Measurements from ENCODE around the gene NTRK3.

NTRK3 gene

DNA sequence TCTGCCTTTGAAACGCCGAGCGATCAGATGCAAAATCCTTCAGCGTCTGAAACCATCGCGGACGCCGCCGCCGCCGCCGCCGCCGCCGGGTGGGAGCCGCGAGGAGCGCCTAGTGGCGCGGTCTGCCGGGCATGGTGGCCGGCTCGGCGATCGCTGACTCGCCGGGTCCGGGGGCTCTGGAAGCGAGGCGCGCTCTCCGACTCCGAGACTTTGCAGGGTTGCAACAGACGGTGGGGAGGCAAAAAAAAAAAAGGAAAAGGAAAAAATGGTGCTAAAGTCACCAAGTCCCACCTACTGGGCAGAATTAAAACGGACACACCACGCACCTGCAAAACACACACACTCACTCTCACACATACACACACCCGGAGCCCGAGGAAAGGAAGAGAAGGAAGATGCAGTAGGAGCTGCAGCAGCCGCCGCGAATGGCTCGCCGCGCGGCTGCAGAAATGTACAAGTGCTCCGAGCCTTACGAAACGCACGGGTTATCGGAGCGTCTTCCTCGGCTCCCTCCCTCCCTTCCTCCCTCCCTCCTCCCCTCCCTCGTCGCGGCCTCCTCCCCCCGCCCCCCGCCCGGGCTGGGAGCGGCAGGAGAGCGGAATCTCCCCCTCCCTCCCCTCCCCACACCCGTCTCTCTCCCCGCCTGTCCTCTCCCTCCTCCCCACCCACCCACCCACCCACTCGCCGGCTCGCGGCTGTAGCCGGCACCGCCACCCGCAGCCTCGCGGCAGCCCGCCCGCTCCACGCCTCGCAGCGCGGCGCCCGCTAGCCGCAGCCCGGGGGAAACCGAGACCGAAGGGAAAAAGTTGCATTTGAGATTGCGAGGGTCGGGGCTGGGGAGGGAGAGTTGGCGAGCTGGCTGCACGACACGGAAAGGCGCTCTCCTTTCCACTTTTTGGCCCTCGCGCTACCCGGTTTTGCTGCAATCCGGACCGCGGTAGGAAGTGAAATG lies at the start of gene NTRK3:
NTRK3 (minus strand) TSS at position 461 of the 952 bp plus-strand sequence. CDS start 586 bp downstream, outside the sequence.
- DNase-seq = peak in 1 of 3 donors; percentile 7

DNA sequence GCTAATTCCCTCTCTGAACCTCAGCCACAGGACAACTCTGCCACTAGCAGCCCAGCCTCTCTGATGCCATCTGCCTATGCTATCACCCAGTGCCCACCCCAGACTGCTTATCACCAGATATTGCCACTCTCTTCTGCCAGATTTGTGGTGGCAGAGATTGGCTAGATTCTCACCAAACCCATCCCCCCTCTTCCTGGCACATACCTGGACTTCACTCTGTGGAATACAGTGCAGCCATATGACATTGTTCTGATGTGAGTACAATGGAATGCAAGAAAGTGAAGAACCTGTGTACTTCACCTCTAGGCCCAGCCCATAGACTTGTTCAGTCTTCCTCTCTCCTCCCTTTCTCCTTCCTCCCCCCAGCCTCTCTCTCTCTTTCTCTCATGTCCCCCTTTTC lies 46.9 kb upstream of the NTRK3 start:
- DNase-seq = no peak

DNA sequence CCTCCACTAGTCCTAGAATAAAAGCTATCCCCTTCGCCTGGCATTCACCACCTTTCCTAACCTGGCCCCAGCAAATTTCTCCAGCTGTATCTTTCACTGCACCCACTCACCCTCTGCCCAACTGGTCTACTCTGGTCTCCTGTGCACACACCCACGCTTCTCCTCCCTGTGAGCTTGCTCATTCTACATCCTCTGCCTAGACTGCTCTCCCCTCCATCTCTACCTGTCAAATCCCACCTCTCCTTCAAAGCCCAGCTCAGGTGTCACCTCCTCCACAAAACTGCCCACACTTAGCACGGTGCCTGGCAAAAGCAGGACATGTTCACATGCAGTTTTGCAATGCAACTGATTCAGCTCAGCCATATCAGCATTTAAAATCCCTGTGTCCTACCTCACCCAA lies 45.8 kb upstream of the NTRK3 start:
- DNase-seq = no peak

DNA sequence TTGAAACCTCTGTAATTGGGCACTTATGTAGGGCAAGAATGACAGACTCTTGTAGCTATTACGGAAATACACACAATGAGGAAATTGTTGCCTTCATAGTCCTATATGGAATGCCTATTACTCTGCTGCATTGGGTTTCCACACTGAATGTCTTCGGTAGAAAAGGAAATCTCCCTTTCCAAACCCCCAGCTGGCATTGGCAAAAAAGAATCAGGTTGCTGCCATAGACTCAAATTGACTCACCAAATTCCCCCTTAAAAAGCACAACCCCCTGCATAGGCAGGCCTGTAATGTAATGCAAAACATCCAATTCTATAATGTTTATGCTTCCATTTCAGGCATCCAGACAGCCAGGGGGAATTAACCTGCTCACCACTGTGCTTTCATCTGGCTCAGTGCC lies 44.8 kb upstream of the NTRK3 start:
- no peak for DNase-seq

DNA sequence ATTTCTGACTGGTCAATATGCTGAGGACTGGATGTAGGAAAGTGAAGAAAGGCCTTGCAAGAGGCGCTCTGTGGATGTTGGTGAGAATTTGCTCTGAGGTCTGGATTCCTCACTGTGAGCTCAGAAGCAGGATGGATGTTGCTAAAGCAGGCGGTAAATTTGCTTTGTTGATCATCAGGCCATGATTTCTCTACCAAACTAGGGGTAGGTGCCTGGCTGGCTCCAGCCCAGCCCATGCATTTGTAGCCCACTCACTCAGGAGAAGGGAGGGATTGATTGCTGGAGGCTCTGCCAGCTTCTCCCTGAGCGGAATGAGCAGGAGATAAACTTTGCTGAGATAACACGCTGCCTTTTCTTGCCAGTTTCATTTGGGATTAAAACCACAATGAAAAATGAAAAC lies 44.3 kb upstream of the NTRK3 start:
- DNase-seq = no peak

DNA sequence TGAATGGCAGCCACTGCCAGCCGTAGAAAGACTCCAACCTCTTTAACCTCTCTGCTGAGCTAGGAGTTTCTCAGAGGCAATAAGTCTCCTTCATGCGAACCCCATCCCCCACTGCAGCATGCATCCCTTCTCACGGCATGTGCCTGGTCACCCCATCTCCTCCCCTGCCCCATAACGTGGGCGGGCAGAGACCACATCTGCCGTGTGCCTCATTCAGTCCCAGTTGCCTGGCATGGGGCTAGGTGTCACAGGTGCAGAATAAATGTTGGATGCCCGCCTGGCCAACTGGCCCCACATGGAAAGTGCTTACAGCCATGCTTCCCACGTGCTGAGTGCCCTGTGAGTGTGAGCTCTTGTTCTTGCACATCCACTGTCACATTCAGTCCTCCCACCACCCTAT lies 43.5 kb upstream of the NTRK3 start:
- no peak for DNase-seq

DNA sequence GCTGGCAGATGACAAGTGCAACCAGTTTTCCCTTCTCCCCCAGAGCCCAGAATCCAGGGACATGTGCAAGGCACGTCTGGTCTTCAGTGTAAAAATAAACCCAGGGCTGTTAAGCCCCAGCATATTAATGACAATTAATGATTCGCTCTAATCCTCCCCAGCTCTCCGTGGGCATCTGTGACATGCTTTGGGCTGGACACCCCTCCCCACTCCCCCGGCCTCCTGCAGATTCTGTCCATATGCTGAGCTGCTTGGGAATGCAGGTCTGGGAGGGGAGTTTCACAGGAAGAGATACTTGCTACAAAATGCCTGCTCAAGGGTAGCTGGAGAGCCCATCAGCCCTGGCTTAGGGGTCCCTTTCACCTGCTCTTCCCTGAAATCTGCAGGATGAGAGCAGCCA lies 43.0 kb upstream of the NTRK3 start:
- DNase-seq = no peak

DNA sequence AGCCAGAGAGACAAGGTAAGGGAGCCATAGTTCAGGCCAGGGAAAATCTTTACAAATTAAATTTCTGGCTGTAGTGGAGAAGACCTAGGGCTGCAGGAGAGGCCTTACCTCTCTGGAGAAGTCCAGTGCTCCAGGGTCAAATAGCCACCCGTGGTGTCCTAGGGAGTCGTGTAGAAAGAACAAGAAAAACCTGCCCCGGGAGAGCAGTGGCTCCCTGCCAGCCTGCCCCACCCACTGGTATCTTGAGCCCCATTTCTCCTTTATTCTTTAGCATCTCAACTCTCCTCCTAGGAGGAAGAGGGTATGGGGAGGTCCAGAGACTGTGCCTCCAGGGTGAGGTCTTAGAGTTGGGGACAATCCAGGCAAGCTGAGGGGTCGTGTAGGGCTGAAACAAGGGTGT lies 32.1 kb upstream of the NTRK3 start:
- no peak for DNase-seq

DNA sequence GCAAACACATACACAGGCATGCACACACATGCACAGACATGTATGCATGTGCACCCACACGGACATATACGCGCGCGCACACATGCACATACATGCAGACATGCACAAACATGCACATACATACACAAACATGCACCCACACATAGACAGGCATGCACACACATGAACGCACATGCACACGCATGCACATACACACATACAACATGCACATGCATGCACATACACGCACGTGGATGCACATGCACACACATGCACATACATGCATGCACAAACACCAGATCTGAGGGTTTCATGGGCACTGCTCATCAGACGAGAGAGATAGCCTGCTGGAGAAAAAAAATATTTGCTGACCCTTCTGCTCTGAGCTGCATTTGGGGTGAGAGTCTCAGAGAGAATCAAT lies 31.7 kb upstream of the NTRK3 start:
- no peak for DNase-seq

DNA sequence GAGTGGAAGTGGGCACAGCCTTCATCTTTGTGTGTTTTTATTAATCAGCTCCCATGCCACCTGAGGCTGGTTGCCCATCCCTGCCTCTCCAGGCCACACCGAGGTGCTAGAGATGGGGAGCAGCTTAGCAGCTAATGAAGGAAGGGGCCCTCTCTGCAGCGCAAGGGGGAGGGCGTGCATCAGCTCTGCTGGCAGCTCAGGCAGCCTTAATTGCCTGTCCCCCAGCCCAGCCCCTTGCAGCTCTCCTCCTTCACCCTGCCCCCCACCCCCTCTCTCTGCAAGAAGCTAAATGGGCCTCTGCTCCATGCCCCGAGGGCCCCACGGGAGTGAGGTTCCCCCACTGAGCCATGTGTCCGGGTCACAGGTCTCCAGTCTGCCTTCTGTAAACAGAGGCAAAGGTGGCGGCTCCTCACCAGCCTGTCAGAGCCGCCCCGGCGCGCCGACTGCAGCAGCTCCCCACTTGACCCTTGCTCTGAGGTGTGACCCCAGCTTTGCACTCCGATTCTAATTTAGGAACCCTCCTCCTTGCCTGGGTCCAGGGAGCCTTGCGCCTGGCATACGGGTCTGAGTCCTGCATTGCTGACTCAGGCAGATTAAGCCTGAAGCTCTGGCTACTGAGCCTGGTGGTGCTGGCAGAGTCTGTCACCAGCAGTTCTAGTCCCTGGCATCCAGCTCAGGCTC lies 27.9 kb upstream of the NTRK3 start:
- DNase-seq = no peak

DNA sequence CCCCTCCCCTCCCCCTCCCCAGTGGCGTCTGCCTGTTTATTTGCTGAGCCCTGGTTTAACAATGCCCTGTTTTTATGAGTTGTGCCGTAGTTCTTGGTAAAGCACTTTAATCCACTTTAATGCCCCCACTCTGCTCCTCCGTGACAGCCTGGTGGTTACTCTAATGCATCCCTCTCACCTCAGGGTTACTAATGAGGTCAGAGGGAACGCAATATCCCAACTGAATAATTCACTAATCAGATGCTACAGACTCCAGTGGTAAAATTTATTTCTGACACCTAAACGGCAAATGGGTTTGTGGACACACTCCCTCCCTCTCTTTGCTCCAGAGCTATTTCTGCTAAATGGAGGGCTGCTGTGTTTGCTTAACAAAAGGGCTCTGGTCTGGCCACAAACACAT lies 26.1 kb upstream of the NTRK3 start:
- DNase-seq = no peak

DNA sequence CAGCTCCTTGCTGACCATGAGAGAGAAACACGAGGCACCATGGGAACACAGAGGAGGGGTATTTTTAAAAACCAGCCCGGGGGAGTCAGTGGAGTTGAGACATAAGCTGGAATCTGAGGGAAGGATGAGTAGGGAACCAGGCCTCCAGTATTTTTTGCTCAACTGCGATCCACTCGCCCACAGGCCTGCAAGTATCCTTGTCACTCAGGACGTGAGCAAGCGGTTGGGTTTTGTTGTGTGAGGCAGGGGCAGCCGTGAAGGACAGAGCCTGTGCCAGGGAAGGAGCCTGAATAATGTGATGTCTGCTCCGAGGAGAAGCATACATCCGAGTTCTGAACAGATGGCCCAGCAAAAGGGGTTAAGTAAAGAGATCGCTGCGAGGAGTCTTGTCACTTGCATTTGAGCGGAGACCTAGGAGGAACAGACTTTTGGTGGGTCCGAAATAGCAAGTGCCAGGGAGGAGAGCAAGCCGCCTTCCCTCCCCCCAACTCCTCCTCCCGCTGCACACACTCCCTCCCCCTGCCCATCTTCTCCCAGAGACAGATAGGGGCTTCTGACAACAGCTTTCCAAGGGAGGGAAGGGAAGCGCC lies 20.4 kb upstream of the NTRK3 start:
- DNase-seq = no peak

DNA sequence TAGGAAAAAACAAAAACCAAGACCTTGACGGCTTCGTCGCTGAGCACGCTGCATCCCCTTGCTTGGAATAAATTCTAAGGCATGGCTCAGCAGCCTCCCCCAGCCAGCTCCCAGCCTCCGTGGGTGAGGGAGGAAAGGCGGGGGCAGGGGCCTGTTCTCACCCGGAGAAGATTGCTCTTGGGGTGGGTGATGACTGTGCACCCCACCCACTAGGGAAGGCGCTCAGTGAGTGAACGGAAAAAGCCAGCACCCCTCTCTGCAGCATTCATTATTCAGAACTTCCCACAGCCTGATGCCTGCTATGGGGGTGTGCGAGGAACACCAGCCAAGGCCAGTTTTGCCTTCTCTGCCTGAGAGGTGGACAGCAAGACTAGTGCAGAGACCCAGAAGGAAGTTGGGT lies 19.3 kb upstream of the NTRK3 start:
- DNase-seq = no peak

DNA sequence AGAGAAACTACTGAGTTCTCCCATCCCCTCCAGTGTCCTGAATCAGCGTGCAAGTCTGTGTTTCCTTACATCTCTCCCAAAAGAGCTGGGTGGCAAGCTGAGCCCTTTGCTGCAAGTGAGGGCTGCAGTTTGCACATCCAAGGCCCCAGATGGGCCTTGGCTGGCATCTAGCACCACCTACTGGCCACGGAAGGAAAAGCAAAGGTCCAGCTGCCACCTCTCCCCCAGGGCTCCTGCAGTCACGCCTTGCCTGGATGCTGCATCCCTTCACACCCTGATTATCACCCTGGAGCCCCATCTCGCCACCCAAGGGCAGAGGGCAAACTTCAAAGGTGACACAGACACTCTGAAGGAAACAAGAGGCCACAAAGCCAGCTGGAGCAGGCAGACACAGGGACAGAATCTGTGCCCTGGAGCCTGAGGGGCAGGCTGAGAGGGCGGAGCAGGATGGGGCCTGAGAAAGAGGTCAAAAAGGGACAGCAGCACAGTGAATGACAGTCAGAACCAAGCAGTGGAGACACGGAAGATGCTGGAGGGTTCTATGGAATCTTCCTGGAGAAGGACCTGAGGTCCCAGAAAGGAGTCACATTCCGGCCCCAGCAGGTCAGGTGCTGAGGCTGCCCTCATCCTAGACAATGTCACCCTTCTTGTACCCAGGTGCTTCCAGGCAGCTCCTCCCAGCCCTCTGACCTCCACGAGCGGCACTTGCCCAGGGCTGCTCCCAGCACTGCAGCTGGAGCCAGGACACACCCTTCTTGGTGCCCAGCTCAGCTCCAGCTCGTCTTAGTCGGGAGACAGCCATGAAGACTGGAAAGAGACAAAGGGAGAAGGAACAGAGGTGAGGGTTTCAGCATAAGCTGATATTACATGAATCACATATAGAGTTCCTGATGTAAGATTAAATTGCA lies 18.3 kb upstream of the NTRK3 start:
- DNase-seq = peak; percentile 50 to 68 (median 65)

DNA sequence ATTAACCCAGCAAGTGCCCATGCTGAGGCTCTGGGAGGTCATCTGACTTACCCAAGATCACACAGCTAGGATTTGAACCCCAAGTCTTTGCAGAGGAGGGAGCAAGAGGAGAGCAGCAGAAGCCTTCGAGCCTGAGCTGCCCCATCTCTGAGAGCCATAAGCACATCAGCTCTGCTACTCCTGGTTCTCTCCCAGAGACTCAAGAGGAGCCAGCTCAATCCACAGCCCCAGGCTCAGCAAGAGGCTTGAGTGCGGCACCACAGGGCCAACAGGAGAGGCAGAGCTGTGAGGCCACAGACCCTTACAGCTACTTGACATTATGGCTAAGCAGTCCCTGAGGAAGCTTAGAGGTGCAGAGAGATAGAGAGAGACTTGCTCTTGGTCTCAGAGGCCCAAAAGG lies 15.9 kb upstream of the NTRK3 start:
- no peak for DNase-seq

DNA sequence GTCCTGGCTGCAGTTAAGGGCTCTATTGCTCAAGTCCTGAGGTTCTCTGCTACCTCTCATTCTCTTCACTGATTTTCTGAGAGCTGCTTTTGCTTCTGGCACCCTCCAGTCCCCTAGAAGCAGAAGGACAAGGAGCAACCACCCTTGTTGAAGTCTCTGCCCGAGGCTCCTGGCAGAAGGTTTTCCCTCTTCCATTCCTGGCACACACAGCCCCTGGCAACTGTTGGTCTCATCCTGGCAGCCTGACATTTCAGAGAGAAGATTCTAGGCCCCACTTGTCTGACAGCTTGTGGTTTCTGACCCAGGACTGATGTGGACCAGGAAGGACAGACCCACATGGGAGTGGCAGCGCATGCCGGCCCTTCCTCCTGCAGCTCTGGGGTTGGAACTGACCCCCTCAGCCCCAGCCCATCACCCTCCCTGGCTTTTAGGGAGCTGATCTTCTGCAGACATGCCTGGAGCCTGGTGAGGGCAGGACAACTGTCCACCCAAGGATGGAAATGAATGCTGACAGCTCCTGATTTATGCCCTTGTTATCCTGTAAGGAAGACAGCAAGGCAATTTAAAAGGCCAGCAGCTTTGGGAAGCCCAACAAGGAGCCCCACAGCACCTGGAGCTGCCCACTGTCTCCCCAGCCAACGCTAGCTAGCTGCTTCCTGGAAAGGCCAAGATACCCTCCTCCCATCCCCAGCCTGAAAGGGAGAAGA lies 13.0 kb upstream of the NTRK3 start:
- DNase-seq = no peak

DNA sequence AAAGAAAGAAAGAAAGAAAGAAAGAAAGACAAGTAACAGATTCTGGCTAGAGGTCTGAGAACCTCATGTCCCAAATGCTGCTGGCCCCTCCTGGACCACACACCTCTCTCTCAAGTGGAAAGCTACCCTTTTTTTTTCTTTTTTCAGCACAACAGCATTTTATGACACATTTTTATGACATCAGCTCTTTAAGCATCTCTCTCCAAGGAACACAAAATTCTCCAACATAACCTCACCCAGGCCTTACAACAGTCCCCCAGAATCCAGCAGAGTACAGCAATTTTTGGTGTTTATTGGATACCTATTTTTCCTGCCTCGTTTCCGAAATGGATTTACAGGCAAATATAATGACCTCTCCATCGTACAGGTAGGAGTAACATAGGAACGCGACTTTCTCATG lies 11.2 kb upstream of the NTRK3 start:
- no peak for DNase-seq

DNA sequence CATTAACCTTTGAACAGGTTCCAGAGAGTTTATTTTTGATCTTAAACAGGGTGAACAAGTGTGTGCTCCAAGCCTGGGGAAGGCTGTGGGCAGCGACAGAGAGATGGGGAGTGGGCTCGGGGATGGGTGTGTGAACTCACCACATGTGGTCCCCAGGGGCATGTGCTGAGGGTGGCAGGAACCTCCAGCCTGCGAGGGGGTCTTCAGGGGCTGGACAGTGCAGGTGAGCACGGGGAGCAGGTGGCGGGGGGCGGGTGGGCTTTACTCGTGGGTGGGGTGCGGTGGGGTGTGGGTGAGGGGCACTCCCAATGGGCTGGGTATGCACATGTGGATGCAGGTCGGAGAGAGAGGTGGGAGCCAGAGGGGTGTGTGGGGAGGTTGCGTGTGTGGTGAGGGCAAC lies 9.6 kb upstream of the NTRK3 start:
- no peak for DNase-seq

DNA sequence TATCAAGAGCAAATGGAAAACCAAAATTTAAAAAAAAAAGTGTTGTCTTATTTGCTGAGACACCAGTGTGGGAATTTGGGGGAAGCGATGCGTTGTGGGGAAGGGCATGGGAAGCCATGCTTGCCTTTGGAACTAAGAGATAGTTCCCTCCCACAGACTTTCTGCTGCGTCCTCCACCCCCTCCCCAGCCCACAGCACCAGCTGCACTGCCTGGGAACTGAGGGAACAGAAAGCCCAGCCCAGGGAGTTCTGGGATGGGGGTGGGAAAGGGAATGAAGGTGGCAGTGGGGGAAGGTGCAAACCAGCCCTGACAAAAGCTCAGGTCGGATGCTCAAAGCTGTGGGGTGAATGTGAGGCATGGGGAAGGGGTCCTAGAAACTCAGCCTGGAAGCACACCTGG lies 8.1 kb upstream of the NTRK3 start:
- DNase-seq = no peak

DNA sequence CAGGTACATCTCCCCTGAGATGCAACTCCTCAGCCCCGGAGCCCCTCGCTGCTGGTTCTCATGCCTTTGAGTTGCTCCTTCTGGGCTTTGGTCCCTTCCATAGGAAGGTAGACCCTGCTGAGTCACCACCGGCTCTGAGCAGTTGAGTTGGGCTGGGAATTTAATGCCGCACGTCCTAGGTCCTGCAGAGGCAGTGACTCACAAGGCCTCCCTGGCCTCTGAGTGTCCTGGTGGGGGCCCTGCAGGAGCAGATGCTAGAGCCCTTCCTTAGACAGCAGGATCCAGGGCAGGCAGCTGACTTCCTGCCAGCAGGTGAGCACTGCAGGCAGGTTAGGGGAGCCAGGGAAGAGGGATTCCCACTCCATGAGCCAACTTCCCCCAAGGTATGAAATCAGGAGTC lies 5.5 kb upstream of the NTRK3 start:
- no peak for DNase-seq

DNA sequence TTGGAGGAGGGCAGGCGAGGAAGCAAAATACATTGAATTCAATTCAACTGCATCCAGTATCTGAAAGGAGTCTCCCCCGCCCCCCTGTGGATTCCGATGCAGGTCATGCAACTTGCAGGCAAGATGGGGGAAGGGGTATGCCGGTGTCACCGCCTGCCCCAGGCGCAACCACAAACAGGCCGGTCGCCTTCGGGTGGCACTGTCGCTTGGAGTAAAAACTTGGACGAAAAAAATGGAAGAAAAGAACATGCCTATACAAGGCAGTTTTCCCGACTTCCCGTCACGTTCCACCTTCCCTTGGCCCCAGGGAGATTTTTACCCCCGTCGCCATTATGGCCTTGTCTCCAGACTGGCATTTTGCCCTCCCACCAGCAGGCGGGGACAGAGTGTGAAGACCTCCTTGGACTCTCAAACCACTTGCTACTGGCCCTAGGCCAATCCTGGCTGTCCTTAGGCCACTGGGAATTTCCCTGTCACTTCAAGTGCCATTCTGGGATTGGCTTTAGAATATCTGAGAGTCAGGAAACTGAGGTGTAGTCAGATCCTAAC lies 1.6 kb upstream of the NTRK3 start:
- peak; percentile 11 to 41 (median 18) for DNase-seq
